GM12892 (cell line): Measurements from ENCODE around the gene ATP2B2.

Experiments used
- POLR2A ChIP-seq: IDR thresholded peaks from 2 replicates; pipeline ENCODE4 v1.6.1; 2011; ENCODE audit warnings: low read depth, low read length, control low read depth
- TAF1 ChIP-seq: IDR thresholded peaks from 2 replicates; pipeline ENCODE4 v1.6.1; 2011; ENCODE audit warnings: low read depth, mild to moderate bottlenecking, control low read depth, low read length, borderline replicate concordance

DNA sequence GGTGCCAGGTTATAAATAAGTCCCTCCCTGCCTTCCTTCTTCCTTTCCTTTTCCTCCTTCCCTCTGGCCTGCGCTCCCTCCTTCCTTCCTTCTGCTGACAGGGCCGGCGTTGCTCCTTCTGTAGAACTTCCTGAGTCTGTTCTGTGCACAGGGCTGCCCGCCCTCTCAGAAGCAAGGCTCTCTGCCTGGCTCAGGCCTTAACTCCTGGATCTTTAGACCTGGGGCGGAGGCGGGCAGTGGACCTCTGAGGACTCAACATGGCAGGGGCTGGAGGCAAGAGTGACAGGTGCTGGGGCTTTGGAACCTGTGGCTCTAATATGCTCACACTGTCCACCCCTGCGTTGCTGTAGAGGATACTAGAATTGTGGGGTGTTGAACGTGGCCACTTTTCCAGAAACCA lies 98.0 kb downstream of the ATP2B2 start:
- no peak for TF ChIP-seq TAF1
- TF ChIP-seq POLR2A = no peak
